NCI-H2171 (cell line): ENCODE measurements around the gene ADCY9.

Source experiments
- DNase-seq: peaks from one replicate; lab custom pipeline; 2025; lab: John Stamatoyannopoulos, UW

ADCY9 gene

DNA sequence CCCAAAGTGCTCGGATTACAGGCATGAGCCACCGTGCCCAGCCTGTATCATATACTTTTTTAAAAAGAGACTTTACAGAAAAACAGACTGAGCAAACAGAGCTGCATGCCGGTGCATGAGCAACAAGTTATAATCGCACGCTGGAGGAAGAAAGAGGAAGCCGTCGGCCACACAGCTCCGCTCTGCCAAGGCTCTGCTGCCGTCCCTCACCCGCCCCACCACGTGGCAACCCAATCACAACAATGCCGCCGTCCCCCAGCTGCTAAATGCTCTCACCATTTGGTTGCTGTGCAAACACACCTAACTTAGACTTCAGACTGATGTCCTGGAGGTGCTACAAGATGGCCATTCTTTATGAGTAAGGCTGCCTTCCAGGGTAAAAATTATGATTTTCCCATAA is 83.5 kb downstream of the ADCY9 start:
- no peak for DNase-seq

DNA sequence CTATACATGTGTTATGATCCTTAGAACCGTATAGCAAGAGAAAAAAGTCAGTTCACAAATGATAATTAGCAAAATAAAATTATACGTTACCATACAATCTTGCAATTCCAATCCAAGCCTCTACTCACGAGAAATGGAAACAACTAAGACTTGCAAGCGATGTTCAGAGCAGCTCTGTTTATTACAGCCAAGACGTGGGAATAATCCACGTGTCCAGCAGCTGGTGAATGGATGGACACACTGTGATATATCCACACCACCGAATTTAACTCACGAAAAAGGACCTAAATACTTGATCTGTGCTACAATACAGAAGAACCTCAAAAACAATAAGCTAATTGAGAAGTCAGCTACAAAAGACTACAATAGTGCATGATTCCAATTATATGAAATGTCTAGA is 88.1 kb downstream of the ADCY9 start:
- DNase-seq = no peak

DNA sequence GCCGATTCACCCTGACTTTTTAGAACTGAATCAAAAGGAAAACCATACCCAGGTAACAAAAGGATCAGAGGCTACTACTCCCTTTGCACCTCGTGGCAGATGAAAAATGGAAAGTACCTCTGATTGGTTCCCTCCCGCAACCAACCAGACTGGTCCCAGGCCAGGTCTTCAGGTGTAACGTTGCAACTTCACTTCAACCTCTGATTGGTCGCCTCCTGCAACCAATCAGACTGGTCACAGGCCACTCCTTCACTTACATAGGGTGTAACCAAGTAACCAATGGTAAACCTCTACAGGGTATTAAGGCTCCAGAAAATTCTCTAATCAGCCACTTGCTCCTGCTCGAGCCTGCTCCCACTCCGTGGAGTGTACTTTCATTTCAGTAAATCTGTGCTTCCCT is 89.4 kb downstream of the ADCY9 start:
- DNase-seq = no peak

DNA sequence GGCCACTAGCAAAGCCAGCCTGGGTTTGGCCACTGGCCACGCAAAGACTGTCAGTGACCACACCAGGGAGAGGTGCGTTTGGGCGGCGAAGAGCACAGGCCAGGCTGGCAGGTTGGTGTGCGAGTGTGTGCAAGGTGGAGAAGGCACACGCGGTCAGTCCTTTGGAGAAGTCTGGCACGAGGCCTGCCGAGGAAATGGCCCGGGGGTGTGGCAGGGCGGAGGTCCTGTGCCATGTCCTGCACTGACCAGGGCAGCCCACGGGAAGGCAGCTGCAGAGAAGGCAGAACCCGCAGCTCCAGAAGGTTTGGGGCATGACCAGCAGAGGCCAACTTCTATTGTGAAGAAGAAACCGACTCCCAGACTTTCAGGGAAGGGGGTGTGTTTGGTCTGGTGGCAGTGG is 90.8 kb downstream of the ADCY9 start:
- no peak for DNase-seq

DNA sequence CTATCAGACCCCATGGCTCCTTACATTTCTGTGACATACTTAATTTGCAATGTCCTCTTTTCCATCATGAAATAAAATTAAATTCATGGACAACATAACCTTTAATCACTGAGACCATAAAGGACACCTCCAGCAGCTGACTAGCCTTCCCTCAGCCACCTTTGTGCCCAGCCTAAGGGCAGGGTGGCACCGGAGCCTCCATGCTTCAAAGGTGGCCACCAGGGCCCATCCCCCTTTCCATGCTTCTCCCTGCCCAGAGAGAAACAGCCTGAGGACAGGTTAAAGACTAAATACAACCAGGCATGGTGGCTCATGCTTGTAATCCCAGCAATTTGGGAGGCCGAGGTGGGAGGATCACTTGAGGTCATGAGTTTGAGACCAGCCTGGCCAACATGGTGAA is 94.3 kb downstream of the ADCY9 start:
- no peak for DNase-seq

DNA sequence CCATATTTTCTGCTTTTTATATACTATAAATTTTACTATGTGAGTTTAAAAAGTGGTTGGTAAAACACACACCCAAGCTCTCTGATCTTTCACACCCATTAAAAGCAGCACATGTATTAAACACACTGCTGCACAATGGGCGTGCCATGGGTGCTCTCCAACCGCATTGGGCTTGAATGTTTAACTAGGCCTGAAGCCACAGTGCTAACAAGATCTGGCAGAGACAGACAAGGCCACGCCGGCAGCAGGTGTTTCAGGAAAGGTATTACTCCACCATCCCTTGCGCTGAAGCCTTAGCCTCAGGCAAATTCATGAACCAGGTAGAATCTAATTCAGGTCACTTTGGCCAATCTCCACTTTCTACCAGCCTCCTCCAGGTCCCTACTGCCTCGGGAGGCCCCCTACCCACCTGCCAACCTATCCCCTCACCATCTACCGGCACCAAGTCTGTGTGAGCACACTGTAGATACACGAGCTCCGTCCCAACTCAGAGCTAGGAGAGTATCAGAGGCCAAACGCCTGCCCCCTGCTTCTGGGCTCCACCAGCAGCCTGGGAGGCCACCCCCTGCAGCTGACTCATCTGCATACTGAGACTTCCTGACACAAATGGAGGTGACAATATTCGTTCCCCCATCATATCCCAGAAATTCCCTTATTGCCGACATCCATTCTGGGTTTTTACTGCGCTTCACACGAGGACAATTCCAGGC is 95.0 kb downstream of the ADCY9 start:
- no peak for DNase-seq

DNA sequence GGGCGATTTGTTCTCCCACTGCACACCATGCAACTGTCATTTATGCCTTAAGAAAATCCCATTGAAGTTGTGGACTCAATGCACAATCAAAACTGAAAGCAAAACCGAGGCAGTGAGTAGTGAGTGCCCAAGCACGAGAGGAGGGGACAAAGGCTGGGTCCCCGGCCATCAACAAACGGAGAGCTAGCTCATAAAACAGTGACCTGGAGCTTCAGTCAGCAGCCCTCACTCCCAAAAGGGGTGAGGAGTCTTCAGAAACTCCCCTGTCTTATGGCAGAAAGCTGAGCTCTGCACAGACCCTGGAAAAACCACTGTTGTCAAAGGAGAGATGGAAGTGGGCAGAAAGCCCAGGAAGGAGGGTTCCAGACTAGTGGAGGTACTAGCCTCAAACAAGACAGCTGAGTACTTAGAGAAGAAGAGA is 96.9 kb downstream of the ADCY9 start:
- no peak for DNase-seq

DNA sequence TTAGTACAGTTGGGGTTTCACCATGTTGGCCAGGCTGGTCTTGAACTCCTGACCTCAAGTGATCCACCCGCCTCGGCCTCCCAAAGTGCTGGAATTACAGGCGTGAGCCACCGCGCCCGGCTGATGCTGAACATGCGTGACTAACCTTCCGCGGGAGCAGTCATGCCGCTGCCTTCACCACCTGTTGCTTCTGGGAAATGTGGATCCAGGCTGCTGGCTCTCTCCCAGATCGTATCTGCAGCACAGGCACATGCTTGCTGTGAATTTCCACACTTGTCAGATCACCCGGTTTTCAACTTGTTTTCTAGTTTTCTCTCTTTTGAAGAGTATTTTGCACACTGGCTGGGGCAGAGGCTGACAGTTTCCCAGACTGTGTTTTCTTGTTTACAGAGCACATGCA is 97.9 kb downstream of the ADCY9 start:
- DNase-seq = no peak

DNA sequence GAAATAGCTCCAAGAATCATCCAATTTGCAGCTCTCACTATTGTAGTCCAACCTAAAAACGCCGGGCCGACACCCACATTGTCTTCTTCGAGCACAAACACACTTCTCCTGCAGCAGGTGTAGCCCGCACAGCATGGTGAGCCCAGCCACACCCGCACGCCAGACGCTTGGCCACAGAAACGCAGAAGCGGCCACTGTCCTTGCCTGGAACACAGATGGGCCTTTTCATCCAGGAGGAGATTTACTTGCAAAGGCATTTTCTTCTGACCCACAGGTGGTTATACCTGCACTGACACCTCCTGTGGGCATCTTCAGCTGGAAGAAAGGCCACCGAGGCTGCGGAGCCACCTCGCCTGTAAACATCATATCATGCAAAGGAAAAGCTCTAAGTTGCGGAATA is 98.4 kb downstream of the ADCY9 start:
- no peak for DNase-seq

DNA sequence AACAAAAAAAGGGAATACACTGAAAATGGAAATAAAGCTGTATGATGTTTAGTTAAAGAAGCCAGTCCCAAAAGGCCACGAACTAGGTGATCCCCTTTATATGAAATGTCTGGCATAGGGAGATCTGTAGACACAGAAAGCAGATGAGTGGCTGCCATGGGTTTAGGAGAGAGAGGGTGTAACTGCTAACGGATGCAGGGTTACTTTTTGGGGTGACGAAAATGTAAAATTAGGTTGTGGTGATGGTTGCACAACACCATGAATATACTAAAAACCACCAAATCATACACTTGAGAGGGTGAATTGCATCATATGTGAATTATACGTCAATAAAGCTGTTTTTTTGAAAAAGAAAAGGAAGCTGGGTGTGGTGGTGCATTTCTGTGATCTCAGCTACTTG is 99.6 kb downstream of the ADCY9 start:
- DNase-seq = no peak

DNA sequence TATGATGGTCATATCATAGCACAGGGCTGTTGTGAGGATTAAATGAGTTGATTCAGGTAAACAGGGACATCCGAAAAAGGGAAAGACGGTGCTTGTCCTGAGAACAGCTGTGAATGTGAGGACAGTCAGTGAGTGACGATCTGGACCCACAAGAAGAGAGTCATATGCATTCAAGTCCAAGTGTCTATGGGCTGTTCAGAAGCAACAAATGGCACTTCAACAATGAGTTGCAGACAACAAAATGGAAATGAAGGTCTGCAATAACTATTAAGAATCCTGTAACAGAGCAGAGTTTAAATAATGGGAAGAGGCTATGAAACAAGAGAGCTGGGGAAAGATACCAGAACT is 100.3 kb downstream of the ADCY9 start:
- DNase-seq = no peak

DNA sequence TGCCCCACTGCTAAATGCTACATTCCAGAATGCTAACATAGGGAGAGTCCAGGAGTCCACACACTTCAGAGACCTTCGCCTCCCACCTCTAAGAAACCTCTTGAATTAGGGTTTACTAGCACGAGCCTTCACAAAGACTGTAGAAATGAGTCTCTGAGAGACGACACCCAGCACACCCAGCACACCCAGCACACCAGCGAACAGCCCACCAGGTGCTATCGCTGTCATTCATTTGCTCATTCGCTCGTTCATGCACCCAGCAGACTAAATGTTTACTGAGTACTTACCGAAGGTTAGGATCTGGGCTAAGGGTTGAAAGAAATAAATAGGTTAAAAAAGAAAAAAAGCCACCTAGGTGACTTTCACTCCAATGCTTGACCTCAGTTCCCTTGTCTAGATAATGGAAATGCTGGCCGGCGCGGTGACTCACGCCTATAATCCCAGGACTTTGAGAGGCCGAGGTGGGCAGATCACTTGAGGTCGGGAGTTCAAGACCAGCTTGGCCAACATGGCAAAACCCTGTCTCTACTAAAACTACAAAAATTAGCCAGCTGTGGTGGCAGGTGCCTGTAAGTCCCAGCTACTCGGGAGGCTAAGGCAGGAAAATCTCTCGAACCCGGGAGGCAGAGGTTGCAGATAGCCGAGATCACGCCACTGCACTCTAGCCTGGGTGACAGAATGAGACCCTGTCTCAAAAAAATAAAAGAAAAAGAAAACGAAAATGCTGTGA is 100.8 kb downstream of the ADCY9 start:
- DNase-seq = no peak

DNA sequence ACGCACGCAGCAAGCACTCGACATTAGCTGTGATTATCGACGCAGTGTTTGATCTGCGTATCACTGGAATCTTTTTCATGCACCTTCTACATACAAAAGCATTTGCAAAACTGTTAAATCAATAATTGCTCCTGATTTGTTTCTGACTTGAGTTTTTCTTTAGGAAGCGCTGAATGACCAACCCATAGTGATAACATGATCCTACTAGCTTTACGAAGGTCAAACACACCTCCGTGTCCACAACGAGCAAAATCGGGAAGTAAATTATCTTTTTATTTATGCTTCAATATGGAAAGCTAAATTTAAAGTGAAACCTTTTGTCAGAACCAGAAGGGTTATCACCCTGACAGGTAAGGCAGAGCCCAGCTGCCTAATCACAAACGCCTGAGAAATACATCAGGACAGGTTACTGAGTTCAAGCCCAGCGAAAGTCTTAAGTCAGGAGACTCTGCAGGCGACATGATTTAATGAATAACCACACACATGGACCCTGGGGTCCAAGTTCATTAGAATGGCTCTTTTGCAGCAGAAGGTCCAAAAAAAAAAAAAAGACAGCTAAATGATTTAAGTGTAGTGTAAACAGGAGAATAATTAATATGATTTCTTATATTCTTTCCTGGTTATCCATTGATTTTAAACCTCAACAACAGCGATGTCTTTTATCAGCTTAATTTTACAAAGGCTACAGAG is 104.2 kb downstream of the ADCY9 start:
- DNase-seq = no peak

DNA sequence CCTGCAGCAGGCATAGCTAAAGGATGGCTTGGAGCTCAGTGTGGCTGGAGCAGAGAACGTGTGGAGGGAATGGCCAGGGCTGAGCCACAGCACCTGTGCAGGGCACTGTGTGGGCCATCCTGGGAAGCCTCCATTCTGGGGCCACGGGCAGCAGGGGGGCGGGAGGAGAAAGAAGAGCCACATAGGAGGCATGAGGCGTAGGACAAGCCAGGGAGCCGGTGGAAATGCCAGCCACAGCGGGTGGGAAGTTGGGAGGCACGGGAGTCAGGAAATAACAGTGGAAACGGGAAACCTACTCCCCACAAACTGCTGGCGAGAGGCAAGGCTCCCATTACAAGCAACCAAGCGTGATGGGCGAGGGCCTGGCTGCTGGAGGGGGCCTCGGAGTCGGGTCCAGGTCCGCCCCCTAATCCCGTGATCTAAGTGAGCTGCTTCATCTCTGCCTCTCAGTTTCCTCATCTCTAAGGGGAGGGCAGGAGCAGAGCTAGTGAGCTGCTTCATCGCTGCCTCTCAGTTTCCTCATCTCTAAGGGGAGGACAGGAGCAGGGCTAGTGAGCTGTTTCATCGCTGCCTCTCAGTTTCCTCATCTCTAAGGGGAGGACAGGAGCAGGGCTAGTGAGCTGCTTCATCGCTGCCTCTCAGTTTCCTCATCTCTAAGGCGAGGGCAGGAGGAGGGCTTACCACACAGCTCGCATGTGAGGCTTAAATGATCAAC is 104.9 kb downstream of the ADCY9 start:
- DNase-seq = no peak

DNA sequence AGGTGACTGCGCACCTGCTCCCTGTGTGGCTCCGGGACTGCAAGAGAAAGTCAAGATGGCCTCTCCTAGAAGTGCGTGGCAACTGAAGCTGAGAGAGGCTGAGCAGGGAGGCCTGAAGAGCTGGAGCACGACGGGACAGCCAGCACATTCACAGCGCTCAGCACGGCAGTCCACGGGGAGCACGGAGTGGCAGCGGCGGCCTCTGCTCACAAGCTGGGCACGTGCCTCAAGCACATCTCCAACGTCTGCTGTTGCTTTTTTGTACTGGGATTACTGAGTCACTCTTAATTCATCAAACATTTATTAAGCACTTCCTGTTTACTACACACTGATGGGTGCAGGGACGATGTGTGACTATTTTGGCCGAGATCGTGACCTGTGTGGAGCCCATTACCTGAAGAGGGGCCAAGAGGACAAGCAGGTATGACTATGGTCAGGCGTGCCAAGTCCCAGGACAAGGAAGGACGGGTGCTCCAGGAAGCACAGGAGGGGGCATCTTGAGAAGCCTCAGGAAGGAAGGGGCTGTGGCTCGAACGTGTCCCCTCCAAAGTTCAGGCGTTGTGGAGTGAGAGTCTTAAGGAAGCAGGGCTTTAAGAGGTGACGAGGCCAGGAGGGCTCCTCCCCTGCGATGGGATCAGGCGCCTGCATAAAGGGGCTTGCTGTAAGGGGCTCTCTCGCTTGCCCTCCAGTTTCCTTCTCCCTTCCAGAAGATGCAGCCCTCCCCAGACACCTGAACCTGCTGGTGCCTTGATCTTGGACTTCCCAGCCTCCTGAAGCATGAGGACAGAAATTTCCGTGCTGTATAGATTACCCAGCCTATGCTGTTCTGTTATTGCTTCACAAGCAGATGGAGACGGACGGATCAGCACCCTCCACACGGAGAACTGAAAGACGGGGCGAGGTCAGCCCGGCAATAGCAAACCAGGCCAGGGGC is 105.8 kb downstream of the ADCY9 start:
- no peak for DNase-seq

DNA sequence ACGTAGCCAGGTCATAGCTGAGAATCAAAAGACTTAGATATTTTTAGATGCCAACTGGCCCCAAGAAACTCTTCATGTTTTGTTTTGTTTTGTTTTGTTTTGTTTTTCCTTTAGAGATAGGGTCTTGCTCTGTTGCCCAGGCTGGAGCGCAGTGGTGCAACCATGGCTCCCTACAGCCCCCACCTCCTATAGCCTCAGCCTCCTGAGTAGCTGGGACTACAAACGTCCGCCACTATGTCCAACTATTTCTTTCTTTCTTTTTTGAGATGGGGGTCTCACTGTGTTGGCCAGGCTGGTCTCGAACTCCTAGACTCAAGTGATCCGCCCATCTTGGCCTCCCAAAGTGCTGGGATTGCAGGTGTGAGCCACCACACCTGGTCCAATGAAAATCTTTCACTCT is 107.1 kb downstream of the ADCY9 start:
- DNase-seq = no peak

DNA sequence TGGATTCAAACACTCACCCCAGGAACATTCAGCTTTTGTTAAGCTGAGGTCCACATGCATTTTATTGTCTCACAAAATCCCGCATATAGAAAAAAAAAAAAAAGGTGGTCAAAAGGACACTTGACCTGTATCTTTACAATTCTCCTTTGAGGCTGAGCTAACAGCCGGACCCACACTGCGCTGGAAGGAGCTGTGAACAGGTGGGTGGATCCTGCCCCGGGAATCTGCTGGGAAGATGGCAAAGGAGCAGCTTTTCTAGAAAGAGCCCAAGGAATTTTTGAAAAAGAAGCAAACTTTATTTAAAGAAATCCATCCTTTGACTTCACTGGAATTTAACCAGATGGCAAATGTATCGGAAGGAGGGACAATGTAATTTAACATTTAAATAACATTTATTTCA is 108.1 kb downstream of the ADCY9 start:
- DNase-seq = no peak

DNA sequence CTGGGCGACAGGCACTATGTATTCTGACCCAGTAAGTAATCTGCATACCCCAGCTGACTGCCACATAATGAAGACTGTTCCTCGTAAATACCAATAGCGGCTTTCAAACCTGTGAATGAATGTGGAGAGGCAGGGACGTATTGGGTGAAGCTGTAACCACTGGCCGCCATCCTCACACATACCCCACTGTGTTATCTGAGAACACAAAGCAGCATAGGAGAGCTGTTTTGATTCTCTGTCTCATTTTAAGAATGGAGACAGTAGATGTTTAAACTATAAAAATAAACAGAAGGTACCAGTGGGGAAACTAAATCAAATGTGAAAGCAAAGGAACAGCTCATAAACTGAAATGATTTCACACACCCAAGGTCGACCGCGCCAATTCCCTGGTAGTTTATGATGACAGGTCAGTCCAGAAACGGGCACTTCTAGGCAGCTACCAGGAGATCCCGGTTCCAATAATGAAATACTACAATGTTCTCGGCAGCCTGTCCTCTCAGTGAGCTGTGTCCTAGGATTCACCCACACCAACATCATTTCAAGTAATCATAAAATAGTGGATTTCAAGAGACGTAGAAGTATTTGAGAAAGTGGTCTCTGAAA is 109.7 kb downstream of the ADCY9 start:
- no peak for DNase-seq

DNA sequence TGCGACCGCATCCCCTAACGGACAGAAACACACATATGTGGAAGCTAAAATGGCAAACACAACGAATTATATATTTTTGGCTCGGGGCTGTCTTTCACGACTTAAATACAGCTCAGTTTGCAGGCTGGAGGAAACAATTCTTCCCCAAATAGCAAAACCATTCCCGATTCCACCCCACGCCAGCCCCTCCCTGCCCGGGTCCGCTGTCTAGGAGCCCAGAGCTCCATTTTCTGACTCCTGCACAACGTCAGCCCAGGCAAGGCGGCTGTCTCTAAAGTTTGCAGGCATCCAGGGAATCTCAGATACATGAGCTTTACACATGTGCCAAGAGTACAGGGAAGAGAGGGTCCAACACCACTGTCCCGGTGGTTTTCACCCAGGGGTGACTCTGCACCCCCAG is 110.5 kb downstream of the ADCY9 start:
- DNase-seq = no peak

DNA sequence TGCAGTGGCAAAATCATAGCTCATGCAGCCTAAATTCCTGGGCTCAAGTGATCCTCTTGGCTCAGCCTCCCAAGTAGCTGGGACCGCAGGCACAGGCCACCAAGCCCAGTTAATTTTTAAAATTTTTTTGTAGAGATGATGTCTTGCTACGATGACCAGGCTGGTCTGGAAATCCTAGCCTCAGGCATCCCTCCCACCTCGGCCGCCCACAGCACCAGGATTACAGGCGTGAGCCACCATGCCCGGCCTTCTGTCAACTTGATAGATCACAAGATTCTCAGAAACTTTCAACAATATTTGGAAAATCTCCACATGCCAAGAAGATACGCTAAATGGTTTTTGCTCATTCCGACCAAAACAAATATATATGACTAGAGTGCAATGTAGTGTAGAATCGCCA is 111.0 kb downstream of the ADCY9 start:
- DNase-seq = no peak

DNA sequence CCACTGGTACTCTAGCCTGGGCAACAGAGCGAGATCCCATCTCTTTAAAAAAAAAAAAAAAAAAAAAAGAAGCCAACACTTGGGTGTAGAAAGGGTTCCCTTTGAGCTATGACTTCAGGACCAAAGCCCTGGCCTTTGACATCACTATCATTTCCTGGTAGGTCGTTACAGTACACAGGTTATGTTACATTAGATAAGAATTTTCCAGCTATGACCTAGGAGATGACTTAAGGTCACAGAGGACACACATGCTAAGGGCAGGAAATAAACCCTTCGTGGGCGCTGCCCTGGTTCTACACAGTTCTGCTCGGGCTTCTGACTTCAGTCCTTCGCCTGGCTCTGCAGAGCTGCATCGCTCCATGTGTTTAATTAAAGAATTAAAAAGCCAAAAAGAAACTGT is 112.0 kb downstream of the ADCY9 start:
- DNase-seq = no peak
